Neural cell (in vitro differentiated cells): ENCODE measurements around the gene NACC2. TPM values are rescaled to one million over a fixed set of nuclear protein-coding genes. Genes with fewer than 3 reads are reported as not detected.

ENCODE experiments used
- H2AFZ ChIP-seq: fragments of 200-600, 300-800 bp; sonication (generic), shearing (Covaris generic); 2 replicates; pipeline ENCODE4 v1.6.0; 2014; ENCODE audit warnings: low read depth, mild to moderate bottlenecking, antibody characterized with exemption, low read length, moderate library complexity
- H3F3A ChIP-seq: fragments of 200-600 bp; shearing (Covaris generic); 2 replicates; pipeline ENCODE4 v1.6.1; 2016; ENCODE audit warnings: mild to moderate bottlenecking, moderate library complexity, mixed read lengths, antibody characterized with exemption, low read length; ENCODE audit not compliant: insufficient read depth, poor library complexity, severe bottlenecking
- H3K27ac ChIP-seq: fragments of 200-600, 300-800 bp; sonication (generic), shearing (Covaris generic); 2 replicates; pipeline ENCODE4 v1.5.1; 2014; ENCODE audit warnings: mild to moderate bottlenecking, low read length, moderate library complexity
- H3K27me3 ChIP-seq: fragments of 300-800, 200-600 bp; sonication (generic), shearing (Covaris generic); 2 replicates; pipeline ENCODE4 v1.6.0; 2014; ENCODE audit warnings: mild to moderate bottlenecking, low read depth, low read length, moderate library complexity; ENCODE audit not compliant: insufficient read depth
- H3K36me3 ChIP-seq: fragments of 300-800, 200-600 bp; sonication (generic), shearing (Covaris generic); 2 replicates; pipeline ENCODE4 v1.5.1; 2014; ENCODE audit warnings: mild to moderate bottlenecking, antibody characterized with exemption, low read length, moderate library complexity; ENCODE audit not compliant: insufficient read depth
- H3K4me2 ChIP-seq: fragments of 300-800, 200-600 bp; sonication (generic), shearing (Covaris generic); 2 replicates; pipeline ENCODE4 v1.6.0; 2014; ENCODE audit warnings: mild to moderate bottlenecking, low read length
- H3K4me3 ChIP-seq: fragments of 300-800, 200-600 bp; sonication (generic), shearing (Covaris generic); 2 replicates; pipeline ENCODE4 v1.5.1; 2014; ENCODE audit warnings: mild to moderate bottlenecking, low read length, moderate library complexity
- H3K79me2 ChIP-seq: fragments of 200-600 bp; shearing (Covaris generic); replicated peaks from 2 replicates; pipeline ENCODE4 v1.6.0; 2014; ENCODE audit warnings: mild to moderate bottlenecking, low read length, moderate library complexity; ENCODE audit not compliant: insufficient read depth
- H3K9ac ChIP-seq: fragments of 300-800, 200-600 bp; sonication (generic), shearing (Covaris generic); 2 replicates; pipeline ENCODE4 v1.6.1; 2016; ENCODE audit warnings: mild to moderate bottlenecking, low read length, mixed read lengths
- H3K9me2 ChIP-seq: fragments of 200-600 bp; shearing (Covaris generic); 2 replicates; pipeline ENCODE4 v1.6.1; 2016; ENCODE audit warnings: mild to moderate bottlenecking, low read length, mixed read lengths; ENCODE audit not compliant: insufficient read depth
- H3K9me3 ChIP-seq: fragments of 200-600, 300-800 bp; sonication (generic), shearing (Covaris generic); 2 replicates; pipeline ENCODE4 v1.6.1; 2016; ENCODE audit warnings: mild to moderate bottlenecking, mixed run types, low read length, moderate library complexity, mixed read lengths
- H4K20me1 ChIP-seq: fragments of 200-600 bp; shearing (Covaris generic); 2 replicates; pipeline ENCODE4 v1.6.1; 2016; ENCODE audit warnings: mild to moderate bottlenecking, mixed run types; ENCODE audit not compliant: insufficient read depth
- EP300 ChIP-seq: fragments of 450-650 bp; conservative IDR thresholded peaks from 2 replicates; pipeline ENCODE4 v1.6.1; 2014; ENCODE audit warnings: antibody characterized with exemption, mild to moderate bottlenecking, moderate library complexity; ENCODE audit not compliant: poor library complexity, severe bottlenecking
- EZH2 ChIP-seq: fragments of 200-600, 300-800 bp; shearing (Covaris generic), sonication (generic); IDR thresholded peaks from 2 replicates; pipeline ENCODE4 v1.6.1; 2014; ENCODE audit warnings: antibody characterized with exemption, low read length, borderline replicate concordance, mild to moderate bottlenecking; ENCODE audit not compliant: insufficient read depth, poor library complexity, severe bottlenecking
- MXI1 ChIP-seq: fragments of 450-650 bp; conservative IDR thresholded peaks from 2 replicates; pipeline ENCODE4 v1.6.1; 2014; ENCODE audit warnings: antibody characterized with exemption, mild to moderate bottlenecking; ENCODE audit not compliant: poor library complexity, severe bottlenecking
- POLR2AphosphoS5 ChIP-seq: IDR thresholded peaks from 2 replicates; pipeline ENCODE4 v1.6.1; 2012
- RAD21 ChIP-seq: fragments of 450-650 bp; conservative IDR thresholded peaks from 2 replicates; pipeline ENCODE4 v1.6.1; 2014; ENCODE audit warnings: antibody characterized with exemption, mild to moderate bottlenecking, moderate library complexity
- SMC3 ChIP-seq: fragments of 450-650 bp; conservative IDR thresholded peaks from 2 replicates; pipeline ENCODE4 v1.6.1; 2014; ENCODE audit warnings: antibody characterized with exemption, mild to moderate bottlenecking, moderate library complexity; ENCODE audit not compliant: poor library complexity
- TAF1 ChIP-seq: IDR thresholded peaks from 2 replicates; pipeline ENCODE4 v1.6.1; 2012; ENCODE audit warnings: low read depth
- polyA plus RNA-seq: library from polyadenylated mRNA; depleted of rRNA; stranded (reverse); fragments of >200 nt; gene quantifications from 2 replicates; pipeline ENCODE4 v1.2.3, GENCODE V29; 2014
- TF ChIP-seq, protein P1 (sequence below): fragments of 450-650 bp; IDR thresholded peaks from 2 replicates; pipeline ENCODE4 v1.5.1; 2014; ENCODE audit warnings: antibody characterized with exemption, mild to moderate bottlenecking, moderate library complexity; ENCODE audit not compliant: poor library complexity, severe bottlenecking
- TF ChIP-seq, protein P2 (sequence below): IDR thresholded peaks from 2 replicates; pipeline ENCODE4 v1.6.1; 2012; ENCODE audit warnings: borderline replicate concordance

NACC2 gene
- polyA plus RNA-seq, 1 donor from 2014 or later = 1.7 TPM

DNA sequence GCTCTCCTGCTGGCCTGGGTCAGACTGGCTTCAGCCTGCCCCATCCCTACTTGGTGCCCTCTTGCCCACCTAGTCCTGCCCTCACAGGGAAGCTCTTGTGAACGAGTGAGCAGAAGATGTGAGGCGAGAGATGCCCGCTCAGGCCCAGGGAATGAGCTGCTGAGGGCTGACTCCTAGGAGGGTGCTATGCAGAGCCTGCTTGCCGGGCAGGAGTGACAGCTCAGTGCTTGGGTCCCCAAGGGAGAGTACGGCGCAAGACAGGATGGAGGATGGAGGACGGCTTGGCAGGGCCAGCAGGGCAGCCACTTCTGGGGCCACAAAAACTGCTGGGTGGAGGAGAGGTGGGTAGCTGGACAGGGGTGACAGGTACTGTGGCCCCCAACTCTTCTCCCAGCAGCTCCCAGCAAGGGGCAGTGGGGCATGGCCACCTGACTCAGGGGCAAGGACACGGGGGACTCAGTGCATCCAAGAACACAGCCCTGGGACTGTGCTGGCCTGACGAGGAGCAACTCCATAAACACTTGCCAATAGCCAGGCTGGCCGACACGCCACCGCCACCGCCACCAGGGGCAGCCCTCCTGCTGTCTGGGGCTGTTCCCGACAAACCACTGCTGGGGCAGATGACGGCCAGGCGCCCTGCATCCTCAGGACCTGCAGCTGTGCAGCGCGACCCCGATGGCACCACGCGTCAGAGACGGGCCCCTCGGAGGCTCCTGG is 78.4 kb downstream of the NACC2 start:
- Histone ChIP-seq H3K27me3 (no peaks in the 10 kb centered on the region), H4K20me1 (no peaks in the 10 kb centered on the region), H3K36me3 (no peaks in the 10 kb centered on the region), H3K79me2 (no peaks in the 10 kb centered on the region), H2AFZ (no peak overlapping the region), H3K27ac (no peak overlapping the region), H3K9me2 (no peaks in the 10 kb centered on the region), H3K9ac (no peak overlapping the region), H3F3A (no peaks in the 10 kb centered on the region), H3K9me3 (no peaks in the 10 kb centered on the region), H3K4me3 (no peak overlapping the region), H3K4me2 (no peak overlapping the region)
- TF ChIP-seq SMC3 (no peak), RAD21 (no peak), EZH2 (no peak), TAF1 (no peak), POLR2AphosphoS5 (no peak), MXI1 (no peak), EP300 (no peak)
- TF ChIP-seq, protein P1, sequence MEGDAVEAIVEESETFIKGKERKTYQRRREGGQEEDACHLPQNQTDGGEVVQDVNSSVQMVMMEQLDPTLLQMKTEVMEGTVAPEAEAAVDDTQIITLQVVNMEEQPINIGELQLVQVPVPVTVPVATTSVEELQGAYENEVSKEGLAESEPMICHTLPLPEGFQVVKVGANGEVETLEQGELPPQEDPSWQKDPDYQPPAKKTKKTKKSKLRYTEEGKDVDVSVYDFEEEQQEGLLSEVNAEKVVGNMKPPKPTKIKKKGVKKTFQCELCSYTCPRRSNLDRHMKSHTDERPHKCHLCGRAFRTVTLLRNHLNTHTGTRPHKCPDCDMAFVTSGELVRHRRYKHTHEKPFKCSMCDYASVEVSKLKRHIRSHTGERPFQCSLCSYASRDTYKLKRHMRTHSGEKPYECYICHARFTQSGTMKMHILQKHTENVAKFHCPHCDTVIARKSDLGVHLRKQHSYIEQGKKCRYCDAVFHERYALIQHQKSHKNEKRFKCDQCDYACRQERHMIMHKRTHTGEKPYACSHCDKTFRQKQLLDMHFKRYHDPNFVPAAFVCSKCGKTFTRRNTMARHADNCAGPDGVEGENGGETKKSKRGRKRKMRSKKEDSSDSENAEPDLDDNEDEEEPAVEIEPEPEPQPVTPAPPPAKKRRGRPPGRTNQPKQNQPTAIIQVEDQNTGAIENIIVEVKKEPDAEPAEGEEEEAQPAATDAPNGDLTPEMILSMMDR = no peak
- TF ChIP-seq, protein P2, sequence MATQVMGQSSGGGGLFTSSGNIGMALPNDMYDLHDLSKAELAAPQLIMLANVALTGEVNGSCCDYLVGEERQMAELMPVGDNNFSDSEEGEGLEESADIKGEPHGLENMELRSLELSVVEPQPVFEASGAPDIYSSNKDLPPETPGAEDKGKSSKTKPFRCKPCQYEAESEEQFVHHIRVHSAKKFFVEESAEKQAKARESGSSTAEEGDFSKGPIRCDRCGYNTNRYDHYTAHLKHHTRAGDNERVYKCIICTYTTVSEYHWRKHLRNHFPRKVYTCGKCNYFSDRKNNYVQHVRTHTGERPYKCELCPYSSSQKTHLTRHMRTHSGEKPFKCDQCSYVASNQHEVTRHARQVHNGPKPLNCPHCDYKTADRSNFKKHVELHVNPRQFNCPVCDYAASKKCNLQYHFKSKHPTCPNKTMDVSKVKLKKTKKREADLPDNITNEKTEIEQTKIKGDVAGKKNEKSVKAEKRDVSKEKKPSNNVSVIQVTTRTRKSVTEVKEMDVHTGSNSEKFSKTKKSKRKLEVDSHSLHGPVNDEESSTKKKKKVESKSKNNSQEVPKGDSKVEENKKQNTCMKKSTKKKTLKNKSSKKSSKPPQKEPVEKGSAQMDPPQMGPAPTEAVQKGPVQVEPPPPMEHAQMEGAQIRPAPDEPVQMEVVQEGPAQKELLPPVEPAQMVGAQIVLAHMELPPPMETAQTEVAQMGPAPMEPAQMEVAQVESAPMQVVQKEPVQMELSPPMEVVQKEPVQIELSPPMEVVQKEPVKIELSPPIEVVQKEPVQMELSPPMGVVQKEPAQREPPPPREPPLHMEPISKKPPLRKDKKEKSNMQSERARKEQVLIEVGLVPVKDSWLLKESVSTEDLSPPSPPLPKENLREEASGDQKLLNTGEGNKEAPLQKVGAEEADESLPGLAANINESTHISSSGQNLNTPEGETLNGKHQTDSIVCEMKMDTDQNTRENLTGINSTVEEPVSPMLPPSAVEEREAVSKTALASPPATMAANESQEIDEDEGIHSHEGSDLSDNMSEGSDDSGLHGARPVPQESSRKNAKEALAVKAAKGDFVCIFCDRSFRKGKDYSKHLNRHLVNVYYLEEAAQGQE = no peak

GRCh38 chr9:136015656-136016571 is 79.2 kb downstream of the NACC2 start:
- no peak overlapping the region for H2AFZ ChIP-seq
- no peaks in the 10 kb centered on the region for H4K20me1 ChIP-seq

More at GRCh38 chr9:136015656-136016571, 79.2 kb downstream of the NACC2 start:
- Histone ChIP-seq H3K9me3 (no peaks in the 10 kb centered on the region), H3K79me2 (no peaks in the 10 kb centered on the region), H3K4me3 (no peak overlapping the region), H3K9ac (no peak overlapping the region), H3K27ac (no peak overlapping the region), H3K36me3 (no peaks in the 10 kb centered on the region), H3K27me3 (no peaks in the 10 kb centered on the region), H3K4me2 (no peak overlapping the region), H3F3A (no peaks in the 10 kb centered on the region), H3K9me2 (no peaks in the 10 kb centered on the region)
- no peak for TF ChIP-seq SMC3
- TF ChIP-seq, protein P2 = no peak
